ENCODE measurements around the gene SKIDA1. TPM values are rescaled to one million over a fixed set of nuclear protein-coding genes. Genes with fewer than 3 reads are reported as not detected.
A peak's percentile ranks its signal among the peaks of the same experiment; 100 is the strongest.

SKIDA1 gene
- total and polyA plus RNA-seq, 2 experiments from 2014 or later, result 1.5 to 3.5 TPM

DNA sequence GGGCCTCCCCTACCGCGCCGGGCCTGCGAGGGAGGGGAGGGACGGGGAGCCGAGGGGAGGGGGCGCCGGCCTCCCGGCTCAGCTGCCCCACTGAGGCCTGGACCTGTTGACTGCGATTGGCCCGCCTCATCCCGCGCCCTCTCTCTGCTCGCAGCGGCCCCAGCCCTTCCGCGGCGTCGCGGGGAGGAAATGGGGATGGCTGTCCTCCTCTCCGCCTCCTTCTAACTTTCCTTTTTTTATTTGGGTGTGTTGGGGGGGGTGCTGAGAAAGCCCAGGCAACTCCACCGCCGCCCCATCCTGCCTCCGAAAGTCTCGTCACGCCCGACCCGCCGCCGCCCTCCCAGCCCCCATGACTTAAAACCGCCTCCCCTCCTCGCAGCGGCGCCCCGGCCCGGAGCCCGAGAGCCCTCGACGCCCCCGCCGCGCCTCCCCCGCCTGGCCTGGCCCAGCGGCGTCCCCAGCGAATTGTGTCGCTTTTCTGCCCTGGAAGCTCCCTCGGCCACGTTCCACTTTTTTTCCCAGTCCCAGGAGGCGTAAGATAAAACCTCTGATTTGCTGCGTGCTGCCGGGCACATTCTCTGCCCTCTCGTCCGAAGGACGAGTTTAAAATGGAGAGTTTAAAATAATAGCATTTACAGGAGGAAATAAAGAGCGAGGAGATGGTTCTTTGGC is 842 bp upstream of the SKIDA1 start (continued):
- no peak for TF ChIP-seq CREB1 (CRISPR knock-in tag; IDR thresholded peaks at IDR 0.05; ENCODE audit: low read depth)
- no peak; the same call in none of the 2 replicates for TF ChIP-seq POLR2AphosphoS5 (IDR thresholded peaks at IDR 0.05; ENCODE audit: low read depth)

DNA sequence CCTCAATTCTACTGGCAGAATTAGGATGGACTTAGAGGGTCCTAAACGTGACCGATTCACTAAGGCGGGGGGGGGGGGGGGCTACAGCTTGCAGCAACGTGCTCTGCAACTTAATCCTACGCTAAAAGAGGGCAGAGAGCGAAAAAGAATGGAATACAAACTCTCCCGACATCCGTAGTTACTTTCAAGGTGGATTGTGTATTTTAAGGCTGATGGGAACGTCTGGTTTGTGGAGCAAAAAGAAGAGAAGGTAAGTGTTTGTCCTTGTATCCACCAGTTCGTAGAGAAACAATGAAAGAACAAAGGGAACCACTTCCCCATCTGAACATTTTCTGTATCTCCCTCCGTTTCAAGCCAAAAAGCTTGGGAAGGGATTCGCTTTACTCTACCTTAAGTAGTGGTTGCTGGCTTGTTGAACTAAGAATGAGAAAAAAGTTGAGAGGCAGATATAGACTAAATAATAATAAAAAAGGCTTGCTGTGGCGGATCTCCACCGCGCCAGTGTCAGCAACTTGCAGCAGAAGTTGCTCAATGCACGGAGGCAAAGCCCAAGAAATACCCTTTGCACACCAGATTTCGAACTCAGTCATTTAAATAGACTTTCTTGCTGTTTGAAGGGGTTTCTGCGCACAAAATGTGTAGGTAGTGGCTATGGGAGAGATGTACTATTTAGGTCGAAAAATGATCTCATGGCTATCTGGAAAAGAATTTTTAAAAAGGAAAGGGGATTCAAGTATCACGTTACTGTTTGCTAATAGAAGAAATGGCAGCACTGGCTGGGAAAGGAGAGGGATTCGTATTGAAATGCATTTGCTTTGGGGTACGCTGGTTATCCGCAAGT is 736 bp downstream of the SKIDA1 start:
- Histone ChIP-seq H3K79me2 (replicated peaks; ENCODE audit: insufficient read depth) (no peaks in the 10 kb centered on the region), H3F3A (replicated peaks; ENCODE audit: low read depth) (peaks cover 8% of the 10 kb centered on the region; the same call in 1 of the 2 replicates), H3K9me2 (ENCODE audit: insufficient read depth) (no peaks in the 10 kb centered on the region), H3K27me3 (ENCODE audit: insufficient read depth) (peaks cover 14% of the 10 kb centered on the region), H3K4me2 (peak overlapping the region; percentile 89), H3K4me1 (ENCODE audit: insufficient read depth) (peaks cover 51% of the 10 kb centered on the region), H3K27ac (ENCODE audit: low read depth) (peak overlapping the region; percentile 98), H2AFZ (no peak overlapping the region), H3K36me3 (ENCODE audit: insufficient read depth) (no peaks in the 10 kb centered on the region), H3K4me3 (peak overlapping the region; percentile 60), H4K20me1 (replicated peaks; ENCODE audit: insufficient read depth) (no peaks in the 10 kb centered on the region)
- DNase-seq (ENCODE audit: low spot score), result peak; percentile 49
- Mint-ChIP-seq H3K36me3 (ENCODE audit: low read depth) (no peaks in the 10 kb centered on the region; the same call in 2 of the 3 replicates), H3K4me1 (peaks cover 61% of the 10 kb centered on the region), H3K27ac (peak overlapping the region; percentile 97), H3K27me3 (ENCODE audit: insufficient read depth, low read depth, poor library complexity) (peaks cover 30% of the 10 kb centered on the region), H3K9me3 (no peaks in the 10 kb centered on the region; the same call in 2 of the 3 replicates), H3K4me3 (peak overlapping the region; percentile 85)
- TF ChIP-seq POLR2AphosphoS5 (IDR thresholded peaks at IDR 0.05; ENCODE audit: low read depth) (no peak), ZNF114 (CRISPR knock-in tag; IDR thresholded peaks at IDR 0.05) (no peak)
- TF ChIP-seq, protein P1, sequence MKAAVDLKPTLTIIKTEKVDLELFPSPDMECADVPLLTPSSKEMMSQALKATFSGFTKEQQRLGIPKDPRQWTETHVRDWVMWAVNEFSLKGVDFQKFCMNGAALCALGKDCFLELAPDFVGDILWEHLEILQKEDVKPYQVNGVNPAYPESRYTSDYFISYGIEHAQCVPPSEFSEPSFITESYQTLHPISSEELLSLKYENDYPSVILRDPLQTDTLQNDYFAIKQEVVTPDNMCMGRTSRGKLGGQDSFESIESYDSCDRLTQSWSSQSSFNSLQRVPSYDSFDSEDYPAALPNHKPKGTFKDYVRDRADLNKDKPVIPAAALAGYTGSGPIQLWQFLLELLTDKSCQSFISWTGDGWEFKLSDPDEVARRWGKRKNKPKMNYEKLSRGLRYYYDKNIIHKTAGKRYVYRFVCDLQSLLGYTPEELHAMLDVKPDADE (IDR thresholded peaks at IDR 0.05), result no peak
- ATAC-seq, result no peak

DNA sequence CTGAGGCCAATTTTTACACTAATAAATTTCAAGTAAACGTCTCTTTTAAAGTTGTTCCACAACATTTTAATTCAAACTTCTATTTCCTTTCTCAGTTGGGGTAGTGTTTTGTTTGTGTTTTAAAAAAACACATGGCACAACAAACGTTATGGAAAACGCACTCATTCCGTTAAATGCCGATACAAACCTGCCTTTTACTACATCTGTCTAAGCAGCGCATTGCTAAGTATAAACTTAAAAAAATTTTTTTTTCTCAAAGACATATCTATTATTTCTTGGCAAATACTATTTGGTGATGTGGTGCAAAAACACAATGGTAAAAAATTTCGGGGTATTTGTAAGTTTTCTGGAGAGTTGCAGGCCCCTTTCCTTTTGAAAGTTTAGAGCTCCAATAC is 1.4 kb downstream of the SKIDA1 start:
- peaks cover 36% of the 10 kb centered on the region for H3K27me3 Mint-ChIP-seq (ENCODE audit: insufficient read depth, low read depth, poor library complexity)
- Histone ChIP-seq H3K4me1 (ENCODE audit: insufficient read depth) (peaks cover 51% of the 10 kb centered on the region), H3K4me2 (peak overlapping the region; percentile 89), H3K9me2 (ENCODE audit: insufficient read depth) (no peaks in the 10 kb centered on the region), H3K36me3 (ENCODE audit: insufficient read depth) (no peaks in the 10 kb centered on the region), H3F3A (replicated peaks; ENCODE audit: low read depth) (peaks cover 9% of the 10 kb centered on the region; the same call in 1 of the 2 replicates), H4K20me1 (replicated peaks; ENCODE audit: insufficient read depth) (no peaks in the 10 kb centered on the region), H3K79me2 (replicated peaks; ENCODE audit: insufficient read depth) (no peaks in the 10 kb centered on the region), H3K27me3 (ENCODE audit: insufficient read depth) (peaks cover 20% of the 10 kb centered on the region), H3K27ac (ENCODE audit: low read depth) (peak overlapping the region; percentile 98), H2AFZ (no peak overlapping the region), H3K4me3 (peak overlapping the region; percentile 60)
- H3K36me3 Mint-ChIP-seq (ENCODE audit: low read depth), result no peaks in the 10 kb centered on the region; the same call in 2 of the 3 replicates
- H3K9me3 Mint-ChIP-seq, result no peaks in the 10 kb centered on the region; the same call in 2 of the 3 replicates
- no peak overlapping the region; the same call in none of the 2 replicates for H3K27ac Mint-ChIP-seq
- H3K4me1 Mint-ChIP-seq, result peaks cover 62% of the 10 kb centered on the region
- DNase-seq (ENCODE audit: low spot score) (no peak), ATAC-seq (no peak)
- peak overlapping the region; percentile 85 for H3K4me3 Mint-ChIP-seq
- TF ChIP-seq JUNB (IDR thresholded peaks at IDR 0.05; ENCODE audit: unreplicated experiment), result no peak
- TF ChIP-seq STAT1 (IDR thresholded peaks at IDR 0.05; ENCODE audit: unreplicated experiment), result no peak
- no peak for TF ChIP-seq EZH2phosphoT487 (IDR thresholded peaks at IDR 0.05; ENCODE audit: unreplicated experiment)
- TF ChIP-seq, protein P2, sequence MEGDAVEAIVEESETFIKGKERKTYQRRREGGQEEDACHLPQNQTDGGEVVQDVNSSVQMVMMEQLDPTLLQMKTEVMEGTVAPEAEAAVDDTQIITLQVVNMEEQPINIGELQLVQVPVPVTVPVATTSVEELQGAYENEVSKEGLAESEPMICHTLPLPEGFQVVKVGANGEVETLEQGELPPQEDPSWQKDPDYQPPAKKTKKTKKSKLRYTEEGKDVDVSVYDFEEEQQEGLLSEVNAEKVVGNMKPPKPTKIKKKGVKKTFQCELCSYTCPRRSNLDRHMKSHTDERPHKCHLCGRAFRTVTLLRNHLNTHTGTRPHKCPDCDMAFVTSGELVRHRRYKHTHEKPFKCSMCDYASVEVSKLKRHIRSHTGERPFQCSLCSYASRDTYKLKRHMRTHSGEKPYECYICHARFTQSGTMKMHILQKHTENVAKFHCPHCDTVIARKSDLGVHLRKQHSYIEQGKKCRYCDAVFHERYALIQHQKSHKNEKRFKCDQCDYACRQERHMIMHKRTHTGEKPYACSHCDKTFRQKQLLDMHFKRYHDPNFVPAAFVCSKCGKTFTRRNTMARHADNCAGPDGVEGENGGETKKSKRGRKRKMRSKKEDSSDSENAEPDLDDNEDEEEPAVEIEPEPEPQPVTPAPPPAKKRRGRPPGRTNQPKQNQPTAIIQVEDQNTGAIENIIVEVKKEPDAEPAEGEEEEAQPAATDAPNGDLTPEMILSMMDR (conservative IDR thresholded peaks at IDR 0.05; ENCODE audit: low read depth in 2 of 2), result no peak
- no peak for TF ChIP-seq ZNF114 (CRISPR knock-in tag; IDR thresholded peaks at IDR 0.05)
